Stimulated activated naive CD8-positive, alpha-beta T cell treated with anti-CD3 and anti-CD28 coated beads, Interleukin-15, amount 100 ng/mL, for 72 hours (primary cell): ENCODE data around the gene ARHGAP26.

Source experiments
- ATAC-seq: fragments of 150-1000 bp; cut with Tn5 transposase; 2 replicates; pipeline ENCODE4 v1.10.0; 2021; ENCODE audit warnings: mild to moderate bottlenecking, moderate library complexity
- DNase-seq, 2 donors: peaks; one replicate each; pipeline ENCODE4 v3.0.0; 2021 to 2022
- H3K27ac Mint-ChIP-seq, 2 donors: one replicate each; pipeline ENCODE4 v1.8.0; 2022; ENCODE audit warnings: mild to moderate bottlenecking in 2 of 2, mixed read lengths in 2 of 2, moderate library complexity in 2 of 2
- H3K27me3 Mint-ChIP-seq: one replicate; pipeline ENCODE4 v1.8.0; 2022; ENCODE audit warnings: mixed read lengths
- H3K4me1 Mint-ChIP-seq: one replicate; pipeline ENCODE4 v1.8.0; 2022; ENCODE audit warnings: mild to moderate bottlenecking, mixed read lengths
- H3K4me3 Mint-ChIP-seq, 2 donors: one replicate each; pipeline ENCODE4 v1.8.0; 2022; ENCODE audit warnings: mild to moderate bottlenecking in 2 of 2, mixed read lengths in 2 of 2, moderate library complexity in 1 of 2
- H3K9me3 Mint-ChIP-seq, 2 donors: one replicate each; pipeline ENCODE4 v1.8.0; 2022; ENCODE audit warnings: mixed read lengths in 2 of 2

Gene ARHGAP26

DNA sequence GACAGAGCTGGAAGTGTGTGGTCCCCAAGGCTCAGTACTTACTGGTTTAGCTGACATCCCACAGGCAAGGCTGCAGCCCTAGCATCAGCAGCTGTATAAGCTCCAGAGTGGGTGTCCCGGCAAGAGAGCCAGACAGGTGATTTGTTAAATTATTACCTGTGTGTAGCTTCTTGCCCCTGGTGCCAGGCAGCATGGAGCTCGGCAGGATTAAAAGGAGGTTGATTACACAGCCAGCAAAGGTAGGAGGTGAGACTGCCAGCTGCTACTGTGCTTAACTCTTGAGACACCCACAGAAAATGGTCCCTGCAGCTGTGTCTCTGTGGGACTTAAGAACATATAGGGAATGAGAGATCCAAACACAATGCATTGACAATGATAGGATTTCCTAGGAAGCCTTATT, 54.2 kb downstream of the ARHGAP26 start:
- H3K27ac Mint-ChIP-seq, result no peak overlapping the region
- ATAC-seq, result no peak

GRCh38 chr5:142825378-142826089, 55.4 kb downstream of the ARHGAP26 start:
- Mint-ChIP-seq H3K4me1 (peaks cover 93% of the 10 kb centered on the region), H3K27me3 (no peaks in the 10 kb centered on the region), H3K27ac (peak overlapping the region in 1 of 2 donors; percentile 12), H3K4me3 (peak overlapping the region in 1 of 2 donors; percentile 23), H3K9me3 (no peaks in the 10 kb centered on the region)
- ATAC-seq (no peak), DNase-seq (no peak)

More for the DNA sequence above, 54.2 kb downstream of the ARHGAP26 start:
- Mint-ChIP-seq H3K4me3 (no peak overlapping the region), H3K4me1 (peaks cover 96% of the 10 kb centered on the region), H3K27me3 (no peaks in the 10 kb centered on the region), H3K9me3 (no peaks in the 10 kb centered on the region)
- DNase-seq, result no peak

DNA sequence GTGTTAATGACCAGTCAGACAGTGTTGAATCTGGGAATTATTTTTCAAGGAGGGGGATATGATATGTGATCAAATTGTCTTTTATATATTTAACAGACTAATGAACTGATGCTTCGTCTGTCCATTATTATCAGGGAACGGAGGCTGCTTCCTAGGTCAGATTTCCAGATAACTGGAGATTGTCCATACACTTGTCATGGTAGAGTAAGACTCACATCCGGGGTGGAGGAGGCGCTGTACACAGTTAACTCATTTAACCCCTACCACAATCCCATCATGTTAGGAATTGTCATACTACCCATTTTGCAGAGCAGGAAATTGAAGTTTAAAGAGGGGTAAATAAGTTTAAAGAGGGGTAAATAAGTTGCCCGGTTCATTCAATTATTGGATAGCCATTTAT, 55.9 kb downstream of the ARHGAP26 start:
- no peaks in the 10 kb centered on the region for H3K27me3 Mint-ChIP-seq
- no peak for DNase-seq
- H3K9me3 Mint-ChIP-seq, result no peaks in the 10 kb centered on the region
- H3K4me1 Mint-ChIP-seq, result peaks cover 89% of the 10 kb centered on the region
- H3K27ac Mint-ChIP-seq, result peak overlapping the region in 1 of 2 donors; percentile 28
- no peak for ATAC-seq
- peak overlapping the region in 1 of 2 donors; percentile 23 for H3K4me3 Mint-ChIP-seq

GRCh38 chr5:142826741-142827492, 56.7 kb downstream of the ARHGAP26 start:
- ATAC-seq (peak; percentile 89), DNase-seq (peak; percentile 39 to 74)
- Mint-ChIP-seq H3K27ac (peak overlapping the region; percentile 8 to 17), H3K9me3 (no peaks in the 10 kb centered on the region), H3K4me3 (peak overlapping the region; percentile 12 to 28), H3K27me3 (no peaks in the 10 kb centered on the region), H3K4me1 (peaks cover 92% of the 10 kb centered on the region)

- Mint-ChIP-seq H3K27me3 (no peaks in the 10 kb centered on the region), H3K27ac (no peak overlapping the region), H3K4me3 (no peak overlapping the region), H3K4me1 (peaks cover 83% of the 10 kb centered on the region), H3K9me3 (no peaks in the 10 kb centered on the region)
- no peak for DNase-seq
- ATAC-seq, result no peak
Observed at GRCh38 chr5:142827934-142828576, 57.9 kb downstream of the ARHGAP26 start.

DNA sequence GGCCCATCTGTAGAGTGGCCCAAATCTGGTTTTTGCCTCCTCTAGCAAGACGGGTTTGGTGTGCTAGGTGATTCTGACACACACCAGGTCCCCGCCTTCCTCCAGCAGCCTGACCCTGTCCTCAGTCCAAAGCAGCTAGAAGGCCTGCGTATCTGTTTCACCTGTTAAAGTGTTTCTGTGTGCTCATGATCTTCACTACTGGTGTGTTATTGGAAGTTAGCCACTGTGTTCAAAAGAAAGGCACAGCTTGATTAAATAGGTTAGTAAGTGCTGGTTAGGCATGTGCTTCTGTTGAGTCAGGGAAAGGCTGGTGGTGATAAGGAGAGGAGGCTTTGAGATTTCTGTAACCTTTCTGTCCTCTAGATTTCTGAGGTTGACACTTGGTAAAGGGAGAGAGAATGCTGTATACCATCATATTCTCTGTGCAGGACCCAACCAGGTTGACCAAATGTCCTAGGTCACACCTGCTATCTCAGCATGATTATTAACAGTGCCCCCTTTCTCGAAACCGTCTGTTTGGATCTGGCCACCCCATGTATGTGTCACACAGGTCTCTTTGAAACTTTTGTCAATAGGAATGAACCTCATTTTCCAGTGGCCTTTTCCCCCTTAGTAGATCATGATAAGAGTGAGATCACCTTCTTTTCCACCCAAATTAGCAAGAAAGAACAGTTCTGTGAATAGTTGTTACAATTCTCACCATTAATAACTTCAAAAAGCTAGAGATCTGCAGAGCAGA, 58.8 kb downstream of the ARHGAP26 start:
- no peaks in the 10 kb centered on the region for H3K27me3 Mint-ChIP-seq
- H3K4me3 Mint-ChIP-seq, result no peak overlapping the region
- no peak overlapping the region for H3K27ac Mint-ChIP-seq
- ATAC-seq (no peak), DNase-seq (no peak)
- H3K4me1 Mint-ChIP-seq, result peaks cover 74% of the 10 kb centered on the region
- no peaks in the 10 kb centered on the region for H3K9me3 Mint-ChIP-seq

DNA sequence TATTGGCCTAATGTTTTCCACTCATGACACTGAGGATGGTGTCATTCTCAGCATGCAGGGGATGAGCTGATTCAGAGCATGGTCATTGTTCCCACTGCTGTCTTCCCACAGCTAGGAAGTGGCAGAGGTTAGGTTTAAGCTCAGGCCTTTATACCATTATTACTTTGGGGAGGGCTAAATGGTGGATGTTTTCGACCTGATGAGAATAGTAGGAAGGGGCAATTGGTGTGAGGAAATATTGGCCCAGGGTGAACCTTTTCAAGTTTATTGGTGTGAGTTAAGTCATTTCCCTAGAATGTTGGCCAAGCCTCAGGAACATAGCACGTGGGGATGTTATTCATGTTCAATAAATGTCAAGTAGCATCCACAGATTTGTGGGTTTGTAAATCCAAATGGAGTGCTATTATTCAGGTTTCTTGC, 59.6 kb downstream of the ARHGAP26 start:
- DNase-seq, result no peak
- no peaks in the 10 kb centered on the region for H3K9me3 Mint-ChIP-seq
- H3K4me1 Mint-ChIP-seq, result peaks cover 66% of the 10 kb centered on the region
- no peak overlapping the region for H3K27ac Mint-ChIP-seq
- H3K4me3 Mint-ChIP-seq, result no peak overlapping the region
- no peak for ATAC-seq
- no peaks in the 10 kb centered on the region for H3K27me3 Mint-ChIP-seq

DNA sequence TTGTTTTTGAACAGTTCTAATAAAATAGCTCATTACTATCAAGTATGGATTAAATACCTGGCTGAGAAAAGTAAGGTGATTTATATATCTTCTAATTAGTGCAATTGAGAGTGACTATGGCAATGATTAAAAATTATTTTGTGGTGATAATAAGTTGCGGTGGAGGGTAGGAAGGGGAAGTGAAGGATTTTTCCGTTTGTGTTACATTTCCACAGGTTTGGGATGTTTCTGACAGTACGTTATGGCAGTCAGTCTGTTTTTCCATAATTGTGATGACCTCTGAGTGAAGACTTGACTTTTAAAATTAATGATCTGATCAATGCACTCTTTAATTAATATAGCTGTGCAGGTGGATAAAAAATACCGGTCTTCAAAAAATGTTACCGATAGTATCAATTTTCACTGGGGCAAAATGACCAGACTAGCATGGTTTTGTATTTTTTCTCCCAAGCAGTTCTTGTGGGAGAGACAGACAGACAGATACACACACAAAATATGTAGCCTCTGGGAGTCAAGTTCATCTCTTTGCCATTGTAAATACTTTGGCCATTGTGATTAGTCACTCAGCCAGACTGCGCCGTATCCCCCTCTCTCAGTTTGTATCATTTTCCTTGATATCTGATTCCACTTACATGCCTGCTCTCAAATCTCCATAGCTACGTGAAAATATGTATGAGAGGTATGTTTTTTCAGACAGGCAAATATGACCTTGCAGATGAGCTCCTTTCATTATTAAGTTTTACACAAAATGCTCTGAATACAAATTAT, 60.2 kb downstream of the ARHGAP26 start:
- H3K4me3 Mint-ChIP-seq, result no peak overlapping the region
- H3K27me3 Mint-ChIP-seq, result no peaks in the 10 kb centered on the region
- no peak for DNase-seq
- H3K4me1 Mint-ChIP-seq, result peaks cover 63% of the 10 kb centered on the region
- ATAC-seq, result no peak
- no peaks in the 10 kb centered on the region for H3K9me3 Mint-ChIP-seq
- H3K27ac Mint-ChIP-seq, result no peak overlapping the region

DNA sequence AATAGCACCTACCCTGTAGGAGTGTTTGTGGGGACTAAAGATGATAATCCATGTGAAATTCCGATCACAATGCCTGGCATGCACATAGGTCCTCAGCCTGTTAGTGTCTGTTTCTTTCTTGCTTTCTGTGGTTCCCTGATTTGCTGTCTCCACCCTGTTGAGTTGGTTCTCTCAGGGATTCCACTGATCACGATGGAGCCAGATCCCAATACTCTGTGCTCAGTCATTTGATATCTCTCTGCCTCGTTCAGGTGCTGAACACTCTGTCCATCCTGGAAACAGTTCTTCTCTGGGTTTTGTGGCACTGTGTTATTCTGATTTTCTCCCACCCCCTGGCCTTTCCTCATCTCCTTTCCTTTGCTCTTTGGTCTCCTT, 60.8 kb downstream of the ARHGAP26 start:
- H3K4me1 Mint-ChIP-seq, result peaks cover 63% of the 10 kb centered on the region
- no peak for DNase-seq
- no peaks in the 10 kb centered on the region for H3K9me3 Mint-ChIP-seq
- no peak overlapping the region for H3K4me3 Mint-ChIP-seq
- no peak overlapping the region for H3K27ac Mint-ChIP-seq
- H3K27me3 Mint-ChIP-seq, result no peaks in the 10 kb centered on the region
- ATAC-seq, result no peak

GRCh38 chr5:142832263-142832662, 62.1 kb downstream of the ARHGAP26 start:
- ATAC-seq, result no peak
- Mint-ChIP-seq H3K27ac (no peak overlapping the region), H3K27me3 (no peaks in the 10 kb centered on the region), H3K4me3 (no peak overlapping the region), H3K4me1 (peaks cover 61% of the 10 kb centered on the region), H3K9me3 (no peaks in the 10 kb centered on the region)
- no peak for DNase-seq

- Mint-ChIP-seq H3K4me1 (peaks cover 52% of the 10 kb centered on the region), H3K27me3 (no peaks in the 10 kb centered on the region), H3K9me3 (no peaks in the 10 kb centered on the region), H3K4me3 (no peak overlapping the region), H3K27ac (no peak overlapping the region)
- no peak for ATAC-seq
- DNase-seq, result no peak
Observed at GRCh38 chr5:142833517-142834449, 63.6 kb downstream of the ARHGAP26 start.

DNA sequence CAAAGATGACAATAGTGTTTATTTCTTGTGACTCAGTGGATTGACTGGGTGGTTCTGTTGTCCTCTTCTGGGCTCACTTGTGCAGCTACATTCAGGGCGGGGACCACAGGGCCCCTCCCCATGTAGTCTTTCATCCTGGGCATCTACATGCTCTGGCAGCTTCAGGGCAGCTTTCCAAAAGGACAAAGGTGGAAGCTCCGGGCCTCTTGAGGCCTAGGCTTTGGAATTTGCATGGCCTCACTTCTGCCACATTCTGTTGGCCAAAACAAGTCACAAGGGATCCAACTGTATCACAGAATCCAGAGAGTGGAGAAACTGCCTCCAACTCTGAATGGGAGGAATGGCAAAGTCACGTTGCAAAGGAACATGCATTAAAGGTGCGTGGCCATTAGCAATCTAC, 64.3 kb downstream of the ARHGAP26 start:
- H3K4me3 Mint-ChIP-seq, result no peak overlapping the region
- no peaks in the 10 kb centered on the region for H3K27me3 Mint-ChIP-seq
- no peak overlapping the region for H3K27ac Mint-ChIP-seq
- DNase-seq (no peak), ATAC-seq (no peak)
- H3K9me3 Mint-ChIP-seq, result no peaks in the 10 kb centered on the region
- peaks cover 45% of the 10 kb centered on the region for H3K4me1 Mint-ChIP-seq

GRCh38 chr5:142835540-142835939, 65.4 kb downstream of the ARHGAP26 start:
- Mint-ChIP-seq H3K9me3 (no peaks in the 10 kb centered on the region), H3K4me3 (no peak overlapping the region), H3K27me3 (no peaks in the 10 kb centered on the region), H3K27ac (no peak overlapping the region), H3K4me1 (peaks cover 47% of the 10 kb centered on the region)
- DNase-seq (no peak), ATAC-seq (peak; percentile 39)

DNA sequence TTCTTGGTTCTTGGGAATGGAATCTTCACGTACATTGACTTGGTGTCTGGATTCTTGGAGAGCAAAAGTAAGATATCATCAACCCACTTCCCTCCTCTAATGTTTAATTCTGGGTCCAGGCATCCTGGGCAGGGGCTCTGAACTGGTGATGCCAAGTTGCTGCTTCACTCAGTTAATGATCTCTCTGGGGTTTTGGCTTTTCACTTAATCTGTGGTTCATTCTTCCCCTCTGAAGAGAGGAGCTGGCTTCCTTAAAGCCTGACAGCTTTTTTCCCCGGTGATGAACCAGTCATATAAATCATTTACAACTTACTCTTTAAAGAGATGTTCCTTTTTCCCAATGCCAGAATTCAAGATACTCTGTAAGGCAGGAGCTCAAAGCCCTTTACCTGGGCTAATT, 65.9 kb downstream of the ARHGAP26 start:
- peaks cover 46% of the 10 kb centered on the region for H3K4me1 Mint-ChIP-seq
- no peak overlapping the region for H3K4me3 Mint-ChIP-seq
- H3K27me3 Mint-ChIP-seq, result no peaks in the 10 kb centered on the region
- ATAC-seq, result no peak
- H3K27ac Mint-ChIP-seq, result no peak overlapping the region
- no peak for DNase-seq
- H3K9me3 Mint-ChIP-seq, result no peaks in the 10 kb centered on the region
